ENCODE measurements around the gene C10orf143.

C10orf143 gene

DNA sequence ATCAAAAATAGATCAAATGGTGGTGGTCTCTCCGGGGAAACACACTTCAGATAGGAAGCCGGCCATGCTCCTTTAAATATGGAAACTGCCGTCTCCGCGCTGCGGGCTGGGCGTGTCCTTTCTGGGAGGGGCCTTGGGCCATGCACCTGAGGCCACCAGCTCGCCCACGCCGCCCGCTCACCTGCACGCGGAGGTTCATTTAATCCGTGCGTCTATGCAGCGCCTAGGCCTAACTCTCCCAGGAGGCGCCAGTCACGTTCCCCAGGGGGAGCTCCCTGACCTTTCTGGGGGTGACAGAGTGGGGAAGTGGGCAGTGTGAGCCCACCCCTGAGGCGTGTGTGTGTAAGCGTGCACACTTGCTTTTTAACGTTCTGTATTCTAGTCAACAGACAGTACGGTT, 64.0 kb downstream of the C10orf143 start:
- no peak overlapping the region for H3K27ac ChIP-seq (ENCODE audit: poor library complexity, severe bottlenecking)
- no peak for ATAC-seq (ENCODE audit: low read depth)
- TF ChIP-seq, protein P1, sequence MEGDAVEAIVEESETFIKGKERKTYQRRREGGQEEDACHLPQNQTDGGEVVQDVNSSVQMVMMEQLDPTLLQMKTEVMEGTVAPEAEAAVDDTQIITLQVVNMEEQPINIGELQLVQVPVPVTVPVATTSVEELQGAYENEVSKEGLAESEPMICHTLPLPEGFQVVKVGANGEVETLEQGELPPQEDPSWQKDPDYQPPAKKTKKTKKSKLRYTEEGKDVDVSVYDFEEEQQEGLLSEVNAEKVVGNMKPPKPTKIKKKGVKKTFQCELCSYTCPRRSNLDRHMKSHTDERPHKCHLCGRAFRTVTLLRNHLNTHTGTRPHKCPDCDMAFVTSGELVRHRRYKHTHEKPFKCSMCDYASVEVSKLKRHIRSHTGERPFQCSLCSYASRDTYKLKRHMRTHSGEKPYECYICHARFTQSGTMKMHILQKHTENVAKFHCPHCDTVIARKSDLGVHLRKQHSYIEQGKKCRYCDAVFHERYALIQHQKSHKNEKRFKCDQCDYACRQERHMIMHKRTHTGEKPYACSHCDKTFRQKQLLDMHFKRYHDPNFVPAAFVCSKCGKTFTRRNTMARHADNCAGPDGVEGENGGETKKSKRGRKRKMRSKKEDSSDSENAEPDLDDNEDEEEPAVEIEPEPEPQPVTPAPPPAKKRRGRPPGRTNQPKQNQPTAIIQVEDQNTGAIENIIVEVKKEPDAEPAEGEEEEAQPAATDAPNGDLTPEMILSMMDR (IDR thresholded peaks at IDR 0.05; ENCODE audit: poor library complexity, severe bottlenecking), result no peak
- H3K27me3 ChIP-seq (ENCODE audit: insufficient read depth, poor library complexity, severe bottlenecking), result no peaks in the 10 kb centered on the region
- no peaks in the 10 kb centered on the region for H3K36me3 ChIP-seq (ENCODE audit: low read depth)
- no peak overlapping the region for H3K4me3 ChIP-seq (ENCODE audit: severe bottlenecking)
- peak; percentile 42 for DNase-seq (ENCODE audit: low spot score)
- H3K4me1 ChIP-seq (ENCODE audit: insufficient read depth, poor library complexity, severe bottlenecking), result no peaks in the 10 kb centered on the region
- no peaks in the 10 kb centered on the region for H3K9me3 ChIP-seq (ENCODE audit: severe bottlenecking)

DNA sequence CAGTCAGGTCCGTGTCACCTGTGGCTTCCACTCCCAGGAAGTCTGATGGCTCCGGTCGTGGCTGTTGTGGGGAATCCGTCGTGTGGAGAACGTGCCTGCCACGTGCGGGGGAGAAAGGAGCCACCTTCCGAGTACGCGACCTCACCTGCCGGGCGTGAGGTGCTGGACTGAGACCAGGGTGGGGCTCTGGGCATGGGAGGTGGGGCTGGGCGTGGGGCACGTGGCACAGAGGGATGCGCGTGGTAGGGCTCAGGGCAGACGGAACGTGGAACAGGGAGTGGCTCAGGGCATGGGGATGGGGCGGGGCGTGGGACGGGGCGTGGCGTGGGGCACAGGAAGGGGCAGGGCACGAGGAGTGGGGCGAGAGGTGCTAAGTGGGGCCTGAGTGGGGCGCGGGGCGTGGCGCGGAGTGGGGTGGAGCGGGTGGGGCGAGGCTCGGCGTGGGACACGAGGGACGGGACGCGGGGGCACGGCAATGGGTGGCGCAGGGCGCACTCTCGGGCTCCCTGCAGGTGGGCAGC, 64.8 kb downstream of the C10orf143 start:
- H3K4me1 ChIP-seq (ENCODE audit: insufficient read depth, poor library complexity, severe bottlenecking), result no peaks in the 10 kb centered on the region
- no peaks in the 10 kb centered on the region for H3K9me3 ChIP-seq (ENCODE audit: severe bottlenecking)
- TF ChIP-seq, protein P1 (IDR thresholded peaks at IDR 0.05; ENCODE audit: poor library complexity, severe bottlenecking), result no peak
- H3K27me3 ChIP-seq (ENCODE audit: insufficient read depth, poor library complexity, severe bottlenecking), result no peaks in the 10 kb centered on the region
- ATAC-seq (ENCODE audit: low read depth) (no peak), DNase-seq (ENCODE audit: low spot score) (peak; percentile 64)
- no peak overlapping the region for H3K27ac ChIP-seq (ENCODE audit: poor library complexity, severe bottlenecking)
- H3K4me3 ChIP-seq (ENCODE audit: severe bottlenecking), result no peak overlapping the region
- H3K36me3 ChIP-seq (ENCODE audit: low read depth), result no peaks in the 10 kb centered on the region

DNA sequence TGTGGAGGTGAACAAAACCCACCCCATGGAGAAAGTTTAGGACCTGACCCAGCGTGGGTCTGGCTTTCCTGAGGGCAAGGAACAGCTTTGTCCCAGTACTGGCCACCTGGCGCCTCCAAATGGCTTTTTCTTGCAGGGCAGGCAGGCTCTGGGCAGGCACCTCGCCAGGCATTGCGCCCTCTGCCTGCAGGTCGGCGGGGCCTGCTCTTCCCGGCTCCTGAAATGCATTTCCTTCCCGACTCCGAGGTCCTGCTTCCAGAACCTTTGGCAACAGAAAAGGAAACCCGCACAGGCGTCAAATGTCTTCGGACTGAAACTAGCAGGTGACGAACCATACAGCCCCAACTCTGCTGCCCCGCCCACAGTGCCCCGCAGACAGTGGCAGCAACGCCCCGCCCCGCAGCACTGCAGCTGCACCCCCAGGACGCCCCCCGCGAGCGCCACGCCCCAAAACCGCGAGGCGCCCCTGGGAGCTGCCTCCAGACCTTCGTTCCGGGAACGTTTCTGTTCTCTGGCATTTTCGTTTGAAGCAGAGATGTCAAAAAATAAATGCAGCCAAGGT, 65.5 kb downstream of the C10orf143 start:
- Histone ChIP-seq H3K9me3 (ENCODE audit: severe bottlenecking) (no peaks in the 10 kb centered on the region), H3K27ac (ENCODE audit: poor library complexity, severe bottlenecking) (no peak overlapping the region), H3K27me3 (ENCODE audit: insufficient read depth, poor library complexity, severe bottlenecking) (no peaks in the 10 kb centered on the region), H3K4me1 (ENCODE audit: insufficient read depth, poor library complexity, severe bottlenecking) (no peaks in the 10 kb centered on the region), H3K4me3 (ENCODE audit: severe bottlenecking) (no peak overlapping the region), H3K36me3 (ENCODE audit: low read depth) (no peaks in the 10 kb centered on the region)
- TF ChIP-seq, protein P1 (IDR thresholded peaks at IDR 0.05; ENCODE audit: poor library complexity, severe bottlenecking), result peak; percentile 35
- peak; percentile 32 for DNase-seq (ENCODE audit: low spot score)
- no peak; the same call in 2 of the 3 replicates for ATAC-seq (ENCODE audit: low read depth)

DNA sequence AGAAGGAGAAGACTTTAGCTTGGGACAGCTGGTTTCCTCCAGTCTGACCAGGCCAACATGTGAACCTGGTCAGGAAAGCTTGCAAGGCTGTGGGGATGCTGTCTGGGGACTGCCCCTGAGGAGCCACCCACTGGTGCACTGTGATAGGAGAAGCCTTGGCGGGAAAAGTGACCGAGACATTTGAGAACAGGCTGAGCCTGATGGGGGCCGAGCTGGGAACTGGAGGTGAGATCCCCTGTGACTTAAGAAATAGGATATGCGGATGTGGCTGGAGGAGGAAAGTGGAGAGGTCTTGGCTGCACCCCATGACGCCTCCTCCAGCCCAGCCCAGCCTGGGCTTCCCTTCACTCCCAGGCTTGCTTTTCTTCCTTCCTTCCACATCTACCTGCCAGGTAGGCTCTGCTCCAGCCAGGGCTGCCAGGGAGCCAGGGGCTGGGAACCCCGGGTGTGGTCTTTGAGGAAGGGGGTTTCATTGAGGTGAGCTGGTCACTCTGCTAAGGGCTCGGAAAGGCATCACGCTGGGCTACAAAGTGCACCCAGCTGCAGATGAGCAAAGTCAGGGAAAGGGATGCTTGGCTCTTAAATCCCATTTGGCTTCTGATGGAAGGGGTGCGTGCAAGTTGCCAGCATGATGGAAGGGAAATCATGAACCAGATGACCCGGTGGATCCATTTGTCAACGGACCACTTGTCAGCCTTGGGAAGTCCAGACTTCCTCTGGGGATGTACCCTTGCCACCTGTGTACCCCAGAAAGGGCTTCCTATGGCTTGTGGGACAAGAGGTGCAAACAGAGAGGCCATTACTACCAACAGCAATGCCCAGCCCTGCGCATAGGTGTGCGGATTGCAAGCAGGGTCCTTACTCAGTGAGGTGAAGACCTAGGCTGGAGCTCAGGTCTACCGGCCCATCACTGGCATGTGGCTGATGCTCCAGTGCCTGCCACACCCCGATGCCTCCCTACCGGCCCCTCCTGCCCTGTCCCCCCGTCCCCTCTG, 66.3 kb downstream of the C10orf143 start:
- Histone ChIP-seq H3K4me1 (ENCODE audit: insufficient read depth, poor library complexity, severe bottlenecking) (no peaks in the 10 kb centered on the region), H3K9me3 (ENCODE audit: severe bottlenecking) (no peaks in the 10 kb centered on the region), H3K36me3 (ENCODE audit: low read depth) (no peaks in the 10 kb centered on the region), H3K27me3 (ENCODE audit: insufficient read depth, poor library complexity, severe bottlenecking) (no peaks in the 10 kb centered on the region), H3K4me3 (ENCODE audit: severe bottlenecking) (no peak overlapping the region), H3K27ac (ENCODE audit: poor library complexity, severe bottlenecking) (no peak overlapping the region)
- TF ChIP-seq, protein P1 (IDR thresholded peaks at IDR 0.05; ENCODE audit: poor library complexity, severe bottlenecking), result no peak
- ATAC-seq (ENCODE audit: low read depth) (no peak), DNase-seq (ENCODE audit: low spot score) (peak; percentile 32)
